AG04449 (cell line): ENCODE data around the gene MCOLN1.

Source experiments
- CTCF ChIA-PET: fragments of 350-600 bp; formaldehyde crosslinking; extraction: SDS; loops from one replicate; lab custom pipeline; 2021; ENCODE audit warnings: antibody characterized with exemption; lab: Yijun Ruan, JAX
- POLR2A ChIA-PET: fragments of 400-600, 350-600 bp; formaldehyde crosslinking; extraction: SDS; loops from one replicate; lab custom pipeline; 2020; ENCODE audit warnings: antibody characterized with exemption, inconsistent platforms; lab: Yijun Ruan, JAX
- DNase-seq: peaks from one replicate; pipeline ENCODE4 v3.0.0-alpha.2; 2010; ENCODE audit warnings: low read depth, low spot score
- H3K4me3 ChIP-seq: 2 replicates; pipeline ENCODE4 v1.5.1; 2011; ENCODE audit warnings: low read depth, mild to moderate bottlenecking, control low read depth, low read length
- CTCF ChIP-seq: IDR thresholded peaks from one replicate; pipeline ENCODE4 v1.5.1; 2011; ENCODE audit warnings: mild to moderate bottlenecking, moderate library complexity, low read length, control low read depth, inconsistent platforms; ENCODE audit not compliant: insufficient read depth; ENCODE audit errors: missing control alignments

The MCOLN1 gene

GRCh38 chr19:7549429-7550148, 27.2 kb downstream of the MCOLN1 start:
- DNase-seq, result no peak
- ChIA-PET CTCF (interaction anchor here (1.7 kb wide), 1 partner anchor 10 kb away, joined by 4 read pairs; no protein-coding TSS in a partner anchor), POLR2A (interaction anchor here (0.6 kb wide), 1 partner anchor 139 kb away, joined by 8 read pairs; no protein-coding TSS in a partner anchor)
- TF ChIP-seq CTCF, result no peak
- no peak overlapping the region for H3K4me3 ChIP-seq

GRCh38 chr19:7550169-7550770, 27.8 kb downstream of the MCOLN1 start:
- no peak for TF ChIP-seq CTCF
- ChIA-PET CTCF (interaction anchor here (0.8 to 1.7 kb wide), 3 partner anchors 10 to 448 kb away, joined by 3 to 8 read pairs (median 4); no protein-coding TSS in a partner anchor), POLR2A (interaction anchor here (0.6 kb wide), 1 partner anchor 140 kb away, joined by 8 read pairs; no protein-coding TSS in a partner anchor)
- no peak for DNase-seq
- no peak overlapping the region for H3K4me3 ChIP-seq

- ChIA-PET CTCF (interaction anchor here (0.8 to 1.7 kb wide), 3 partner anchors 9 to 449 kb away, joined by 3 to 8 read pairs (median 4); no protein-coding TSS in a partner anchor), POLR2A (no interaction called here)
- no peak for DNase-seq
- H3K4me3 ChIP-seq, result no peak overlapping the region
- TF ChIP-seq CTCF, result no peak
Observed at GRCh38 chr19:7550987-7551761, 28.8 kb downstream of the MCOLN1 start.

- DNase-seq, result no peak
- no peak for TF ChIP-seq CTCF
- H3K4me3 ChIP-seq, result no peak overlapping the region
- ChIA-PET CTCF (interaction anchor here (1.2 kb wide), 1 partner anchor 16 kb away, joined by 6 read pairs; no protein-coding TSS in a partner anchor), POLR2A (interaction anchor here (0.7 kb wide), 1 partner anchor 11 kb away, joined by 3 read pairs; no protein-coding TSS in a partner anchor)
Observed at GRCh38 chr19:7552781-7553180, 30.4 kb downstream of the MCOLN1 start.

- no peak overlapping the region for H3K4me3 ChIP-seq
- CTCF ChIA-PET, result interaction anchor here (2.0 kb wide), 1 partner anchor 14 kb away, joined by 9 read pairs; no protein-coding TSS in a partner anchor
- TF ChIP-seq CTCF, result no peak
- POLR2A ChIA-PET, result no interaction called here
- DNase-seq, result no peak
Observed at GRCh38 chr19:7554565-7554964, 32.1 kb downstream of the MCOLN1 start.
